Activated naive CD4-positive, alpha-beta T cell treated with anti-CD3 and anti-CD28 coated beads, Interleukin-2, amount 50 U/mL, for 24 hours (primary cell): Measurements from ENCODE around the gene ABHD4.
"Not testable (repeated sequence)": the region's sequence is repeated elsewhere in the genome, so short reads cannot be mapped to it uniquely, and the experiment has no call there.

ENCODE experiments used
- H3K27ac Mint-ChIP-seq: one replicate; pipeline ENCODE4 v1.8.0; 2021; ENCODE audit warnings: mild to moderate bottlenecking, mixed read lengths
- H3K27me3 Mint-ChIP-seq: one replicate; pipeline ENCODE4 v1.8.0; 2021; ENCODE audit warnings: mixed read lengths
- H3K36me3 Mint-ChIP-seq: one replicate; pipeline ENCODE4 v1.8.0; 2021; ENCODE audit warnings: mixed read lengths
- H3K4me1 Mint-ChIP-seq: one replicate; pipeline ENCODE4 v1.8.0; 2021; ENCODE audit warnings: mixed read lengths
- H3K4me3 Mint-ChIP-seq: one replicate; pipeline ENCODE4 v1.8.0; 2021; ENCODE audit warnings: mild to moderate bottlenecking, mixed read lengths
- H3K9me3 Mint-ChIP-seq: one replicate; pipeline ENCODE4 v1.8.0; 2021; ENCODE audit warnings: mixed read lengths

The ABHD4 gene

GRCh38 chr14:22598099-22598895 lies at the start of gene ABHD4:
ABHD4 (plus strand) TSS chr14:22598300; CDS start chr14:22598307, 7 bp downstream.
- Mint-ChIP-seq H3K9me3 (no peaks in the 10 kb centered on the region), H3K36me3 (peaks cover 6% of the 10 kb centered on the region), H3K4me1 (peaks cover 33% of the 10 kb centered on the region), H3K4me3 (peak within 1 kb of the TSS; percentile 97), H3K27me3 (no peaks in the 10 kb centered on the region), H3K27ac (peak within 1 kb of the TSS; percentile 89)

GRCh38 chr14:22549324-22549962 lies 48.7 kb upstream of the ABHD4 start:
- Mint-ChIP-seq H3K27ac (peak overlapping the region; percentile 99), H3K9me3 (no peaks in the 10 kb centered on the region), H3K4me3 (peak overlapping the region; percentile 90), H3K36me3 (peaks cover 66% of the 10 kb centered on the region), H3K4me1 (peaks cover 98% of the 10 kb centered on the region), H3K27me3 (no peaks in the 10 kb centered on the region)

GRCh38 chr14:22549981-22550673 lies 48.0 kb upstream of the ABHD4 start:
- H3K4me1 Mint-ChIP-seq = peaks cover 98% of the 10 kb centered on the region
- H3K36me3 Mint-ChIP-seq = peaks cover 62% of the 10 kb centered on the region
- no peaks in the 10 kb centered on the region for H3K27me3 Mint-ChIP-seq
- peak overlapping the region; percentile 90 for H3K4me3 Mint-ChIP-seq
- peak overlapping the region; percentile 99 for H3K27ac Mint-ChIP-seq
- H3K9me3 Mint-ChIP-seq = no peaks in the 10 kb centered on the region

GRCh38 chr14:22551605-22551997 lies 46.5 kb upstream of the ABHD4 start:
- Mint-ChIP-seq H3K4me3 (peak overlapping the region; percentile 90), H3K27ac (peak overlapping the region; percentile 99), H3K36me3 (peaks cover 53% of the 10 kb centered on the region), H3K4me1 (peaks cover 96% of the 10 kb centered on the region), H3K27me3 (peaks cover 2% of the 10 kb centered on the region), H3K9me3 (no peaks in the 10 kb centered on the region)

- peak overlapping the region; percentile 99 for H3K27ac Mint-ChIP-seq
- peaks cover 2% of the 10 kb centered on the region for H3K27me3 Mint-ChIP-seq
- H3K4me3 Mint-ChIP-seq = peak overlapping the region; percentile 90
- H3K9me3 Mint-ChIP-seq = no peaks in the 10 kb centered on the region
- peaks cover 90% of the 10 kb centered on the region for H3K4me1 Mint-ChIP-seq
- H3K36me3 Mint-ChIP-seq = peaks cover 51% of the 10 kb centered on the region
Measured at GRCh38 chr14:22552001-22552826, 45.9 kb upstream of the ABHD4 start.

- Mint-ChIP-seq H3K27ac (peak overlapping the region; percentile 99), H3K36me3 (peaks cover 49% of the 10 kb centered on the region), H3K9me3 (no peaks in the 10 kb centered on the region), H3K27me3 (peaks cover 2% of the 10 kb centered on the region), H3K4me3 (peak overlapping the region; percentile 90), H3K4me1 (peaks cover 90% of the 10 kb centered on the region)
Measured at GRCh38 chr14:22552827-22553076, 45.3 kb upstream of the ABHD4 start.

GRCh38 chr14:22553445-22553844 lies 44.7 kb upstream of the ABHD4 start:
- no peaks in the 10 kb centered on the region for H3K9me3 Mint-ChIP-seq
- peaks cover 42% of the 10 kb centered on the region for H3K36me3 Mint-ChIP-seq
- H3K4me1 Mint-ChIP-seq = peaks cover 90% of the 10 kb centered on the region
- H3K27ac Mint-ChIP-seq = peak overlapping the region; percentile 99
- H3K27me3 Mint-ChIP-seq = peaks cover 2% of the 10 kb centered on the region
- peak overlapping the region; percentile 90 for H3K4me3 Mint-ChIP-seq

GRCh38 chr14:22553861-22554497 lies 44.1 kb upstream of the ABHD4 start:
- H3K9me3 Mint-ChIP-seq, H3K27me3 Mint-ChIP-seq: not testable (repeated sequence)
- Mint-ChIP-seq H3K4me1 (peaks cover 90% of the 10 kb centered on the region), H3K27ac (peak overlapping the region; percentile 100), H3K36me3 (peaks cover 41% of the 10 kb centered on the region), H3K4me3 (peak overlapping the region; percentile 90)

GRCh38 chr14:22554498-22555383 lies 43.4 kb upstream of the ABHD4 start:
- Mint-ChIP-seq H3K27me3 (peaks cover 2% of the 10 kb centered on the region), H3K9me3 (no peaks in the 10 kb centered on the region), H3K4me3 (peak overlapping the region; percentile 92), H3K4me1 (peaks cover 90% of the 10 kb centered on the region), H3K27ac (peak overlapping the region; percentile 100), H3K36me3 (peaks cover 33% of the 10 kb centered on the region)

- H3K27me3 Mint-ChIP-seq = peaks cover 2% of the 10 kb centered on the region
Measured at GRCh38 chr14:22555384-22556011, 42.6 kb upstream of the ABHD4 start.

GRCh38 chr14:22556021-22556989 lies 41.8 kb upstream of the ABHD4 start:
- H3K36me3 Mint-ChIP-seq = peaks cover 22% of the 10 kb centered on the region
- H3K4me1 Mint-ChIP-seq = peaks cover 89% of the 10 kb centered on the region
- H3K4me3 Mint-ChIP-seq = peak overlapping the region; percentile 92
- H3K27me3 Mint-ChIP-seq = peaks cover 2% of the 10 kb centered on the region
- H3K27ac Mint-ChIP-seq = peak overlapping the region; percentile 100
- H3K9me3 Mint-ChIP-seq = no peaks in the 10 kb centered on the region

More at GRCh38 chr14:22555384-22556011, 42.6 kb upstream of the ABHD4 start:
- Mint-ChIP-seq H3K27ac (peak overlapping the region; percentile 100), H3K4me1 (peaks cover 89% of the 10 kb centered on the region), H3K4me3 (peak overlapping the region; percentile 92), H3K36me3 (peaks cover 30% of the 10 kb centered on the region), H3K9me3 (no peaks in the 10 kb centered on the region)

- Mint-ChIP-seq H3K4me1 (peaks cover 89% of the 10 kb centered on the region), H3K27me3 (peaks cover 2% of the 10 kb centered on the region), H3K36me3 (peaks cover 14% of the 10 kb centered on the region), H3K9me3 (no peaks in the 10 kb centered on the region), H3K4me3 (peak overlapping the region; percentile 92), H3K27ac (peak overlapping the region; percentile 100)
Measured at GRCh38 chr14:22556990-22557623, 41.0 kb upstream of the ABHD4 start.
